OCI-LY1 (cell line): ENCODE measurements around the gene GSPT1.

Experiments used
- H2AFZ ChIP-seq: fragments of 200-600 bp; sonication (generic), shearing (Covaris generic); 2 replicates; pipeline ENCODE4 v1.6.0; 2014; ENCODE audit warnings: antibody characterized with exemption, mild to moderate bottlenecking, low read length
- H3F3A ChIP-seq: fragments of 200-600 bp; sonication (generic), shearing (Covaris generic); 2 replicates; pipeline ENCODE4 v1.6.0; 2014; ENCODE audit warnings: mild to moderate bottlenecking, antibody characterized with exemption, low read length, moderate library complexity; ENCODE audit not compliant: insufficient read depth
- H3K27ac ChIP-seq: fragments of 200-600 bp; sonication (generic); 2 replicates; pipeline ENCODE4 v1.5.1; 2014; ENCODE audit warnings: low read length, mixed run types, mild to moderate bottlenecking, low read depth; ENCODE audit not compliant: poor library complexity, severe bottlenecking
- H3K27me3 ChIP-seq: fragments of 200-600 bp; sonication (generic); 2 replicates; pipeline ENCODE4 v1.6.0; 2014; ENCODE audit warnings: antibody characterized with exemption, mild to moderate bottlenecking, low read length, moderate library complexity; ENCODE audit not compliant: insufficient read depth
- H3K36me3 ChIP-seq: fragments of 200-600 bp; sonication (generic); 2 replicates; pipeline ENCODE4 v1.6.1; 2014; ENCODE audit warnings: mild to moderate bottlenecking, antibody characterized with exemption, low read length, moderate library complexity, mixed read lengths; ENCODE audit not compliant: insufficient read depth
- H3K4me1 ChIP-seq: fragments of 200-600 bp; sonication (generic); 2 replicates; pipeline ENCODE4 v1.5.1; 2014; ENCODE audit warnings: mild to moderate bottlenecking, low read length, moderate library complexity; ENCODE audit not compliant: insufficient read depth, severe bottlenecking
- H3K4me2 ChIP-seq: fragments of 200-600 bp; sonication (generic), shearing (Covaris generic); 2 replicates; pipeline ENCODE4 v1.6.1; 2014; ENCODE audit warnings: low read length
- H3K4me3 ChIP-seq: fragments of 200-600 bp; sonication (generic); 2 replicates; pipeline ENCODE4 v1.5.1; 2014; ENCODE audit warnings: low read length, low read depth, mild to moderate bottlenecking, mixed read lengths; ENCODE audit not compliant: poor library complexity, severe bottlenecking
- H3K79me2 ChIP-seq: fragments of 200-600 bp; shearing (Covaris generic); 2 replicates; pipeline ENCODE4 v1.6.1; 2016; ENCODE audit warnings: mixed run types, low read length, mixed read lengths; ENCODE audit not compliant: insufficient read depth
- H3K9ac ChIP-seq: fragments of 200-600 bp; sonication (generic), shearing (Covaris generic); 2 replicates; pipeline ENCODE4 v1.6.1; 2014; ENCODE audit warnings: mild to moderate bottlenecking, low read length, mixed read lengths
- H3K9me2 ChIP-seq: fragments of 200-600 bp; sonication (generic), shearing (Covaris generic); 2 replicates; pipeline ENCODE4 v1.6.1; 2014; ENCODE audit warnings: low read depth, mild to moderate bottlenecking, low read length, mixed read lengths
- H3K9me3 ChIP-seq: fragments of 200-600 bp; shearing (Covaris generic); 2 replicates; pipeline ENCODE4 v1.6.1; 2014; ENCODE audit warnings: low read length, mixed read lengths
- H4K20me1 ChIP-seq: fragments of 200-600 bp; sonication (generic), shearing (Covaris generic); 2 replicates; pipeline ENCODE4 v1.6.0; 2016; ENCODE audit warnings: mild to moderate bottlenecking, low read length; ENCODE audit not compliant: insufficient read depth
- CTCF ChIP-seq: fragments of 200-600 bp; sonication (generic), shearing (Covaris generic); IDR thresholded peaks from 2 replicates; pipeline ENCODE4 v1.5.1; 2017; ENCODE audit warnings: mild to moderate bottlenecking, antibody characterized with exemption, low read length, moderate library complexity, mixed read lengths
- EZH2 ChIP-seq: fragments of 200-600 bp; sonication (generic), shearing (Covaris generic); IDR thresholded peaks from 2 replicates; pipeline ENCODE4 v1.8.0; 2017; ENCODE audit warnings: borderline replicate concordance, mixed run types, mild to moderate bottlenecking, antibody characterized with exemption, low read length, moderate library complexity, mixed read lengths

The GSPT1 gene

GRCh38 chr16:11877374-11877773 is 38.4 kb downstream of the GSPT1 start:
- Histone ChIP-seq H4K20me1 (no peaks in the 10 kb centered on the region), H3K36me3 (peaks cover 95% of the 10 kb centered on the region), H3K4me2 (no peak overlapping the region), H2AFZ (no peak overlapping the region), H3K9ac (no peak overlapping the region), H3K9me2 (no peaks in the 10 kb centered on the region), H3K79me2 (no peaks in the 10 kb centered on the region), H3F3A (peaks cover 3% of the 10 kb centered on the region; the same call in 1 of the 2 replicates), H3K27me3 (no peaks in the 10 kb centered on the region), H3K4me1 (no peaks in the 10 kb centered on the region), H3K9me3 (no peaks in the 10 kb centered on the region), H3K27ac (no peak overlapping the region), H3K4me3 (no peak overlapping the region)
- no peak for TF ChIP-seq CTCF
- no peak for TF ChIP-seq EZH2

- Histone ChIP-seq H3K4me2 (no peak overlapping the region), H3K9me2 (no peaks in the 10 kb centered on the region), H3K9ac (no peak overlapping the region), H4K20me1 (no peaks in the 10 kb centered on the region), H3F3A (peaks cover 7% of the 10 kb centered on the region), H3K27ac (no peak overlapping the region), H3K4me1 (no peaks in the 10 kb centered on the region), H3K9me3 (no peaks in the 10 kb centered on the region), H3K79me2 (no peaks in the 10 kb centered on the region), H2AFZ (no peak overlapping the region), H3K27me3 (no peaks in the 10 kb centered on the region), H3K4me3 (no peak overlapping the region), H3K36me3 (peaks cover 95% of the 10 kb centered on the region)
- TF ChIP-seq CTCF (no peak), EZH2 (no peak)
These were observed 39.5 kb downstream of the GSPT1 start for GRCh38 chr16:11876306-11876705.

GRCh38 chr16:11875721-11876120 is 40.0 kb downstream of the GSPT1 start:
- Histone ChIP-seq H3F3A (peaks cover 7% of the 10 kb centered on the region), H3K79me2 (no peaks in the 10 kb centered on the region), H4K20me1 (no peaks in the 10 kb centered on the region), H3K9ac (no peak overlapping the region), H3K27me3 (no peaks in the 10 kb centered on the region), H3K36me3 (peaks cover 95% of the 10 kb centered on the region), H3K4me3 (no peak overlapping the region), H3K27ac (no peak overlapping the region), H3K9me2 (no peaks in the 10 kb centered on the region), H3K4me2 (no peak overlapping the region), H2AFZ (no peak overlapping the region), H3K4me1 (no peaks in the 10 kb centered on the region), H3K9me3 (no peaks in the 10 kb centered on the region)
- TF ChIP-seq EZH2: no peak
- TF ChIP-seq CTCF: no peak
